Neuronal stem cell (in vitro differentiated cells): ENCODE data around the gene LRPAP1.

ENCODE experiments used
- DNase-seq: peaks from one replicate; pipeline ENCODE4 v3.0.0-alpha.2; 2013; ENCODE audit warnings: low spot score
- H2AFZ ChIP-seq: one replicate; pipeline ENCODE4 v1.6.1; 2013; ENCODE audit warnings: mild to moderate bottlenecking, low read length, inconsistent platforms
- H2AK5ac ChIP-seq: 2 replicates; pipeline ENCODE4 v1.6.1; 2013; ENCODE audit warnings: low read depth, mild to moderate bottlenecking, inconsistent platforms, low read length, moderate library complexity, mixed read lengths
- H2BK120ac ChIP-seq: 2 replicates; pipeline ENCODE4 v1.6.1; 2013; ENCODE audit warnings: low read depth, mild to moderate bottlenecking, inconsistent platforms, low read length, moderate library complexity, mixed read lengths
- H2BK12ac ChIP-seq: one replicate; pipeline ENCODE4 v1.6.1; 2013; ENCODE audit warnings: low read length, inconsistent platforms
- H2BK15ac ChIP-seq: 2 replicates; pipeline ENCODE4 v1.6.1; 2013; ENCODE audit warnings: mild to moderate bottlenecking, low read length, inconsistent platforms, mixed read lengths
- H2BK5ac ChIP-seq: one replicate; pipeline ENCODE4 v1.6.1; 2013; ENCODE audit warnings: inconsistent platforms, mild to moderate bottlenecking, low read length, moderate library complexity
- H3K14ac ChIP-seq: one replicate; pipeline ENCODE4 v1.6.1; 2013; ENCODE audit warnings: low read length, inconsistent platforms
- H3K18ac ChIP-seq: 2 replicates; pipeline ENCODE4 v1.6.1; 2013; ENCODE audit warnings: low read length, inconsistent platforms
- H3K23ac ChIP-seq: 2 replicates; pipeline ENCODE4 v1.6.1; 2013; ENCODE audit warnings: low read depth, mild to moderate bottlenecking, mixed read lengths, low read length, inconsistent platforms; ENCODE audit not compliant: poor library complexity
- H3K27ac ChIP-seq: replicated peaks from 3 replicates; pipeline ENCODE4 v1.5.1; 2013; ENCODE audit warnings: low read length, inconsistent platforms
- H3K27me3 ChIP-seq, 3 experiments: 2 replicates each; pipeline ENCODE4 v1.6.1; 2013; ENCODE audit warnings: low read length in 3 of 3, mild to moderate bottlenecking in 2 of 3, inconsistent platforms in 1 of 3, low read depth in 1 of 3, mixed read lengths in 1 of 3, moderate library complexity in 1 of 3; ENCODE audit not compliant: control insufficient read depth in 3 of 3, insufficient read depth in 3 of 3
- H3K36me3 ChIP-seq, 2 donors: replicated peaks in 1 of 2; 2 replicates each; pipeline ENCODE4 v1.6.1; 2013; ENCODE audit warnings: low read length in 2 of 2; ENCODE audit not compliant: control insufficient read depth in 2 of 2, insufficient read depth in 2 of 2
- H3K4ac ChIP-seq: 2 replicates; pipeline ENCODE4 v1.6.1; 2013; ENCODE audit warnings: inconsistent platforms, mild to moderate bottlenecking, low read length, moderate library complexity
- H3K4me1 ChIP-seq, 2 donors: 1 replicate in 1 of 2; 2 replicates in 1 of 2; pipeline ENCODE4 v1.6.1; 2013; ENCODE audit warnings: low read length in 2 of 2, low read depth in 1 of 2; ENCODE audit not compliant: control insufficient read depth in 2 of 2, insufficient read depth in 1 of 2
- H3K4me2 ChIP-seq: one replicate; pipeline ENCODE4 v1.6.1; 2013; ENCODE audit warnings: mild to moderate bottlenecking, low read length, inconsistent platforms; ENCODE audit not compliant: insufficient read depth, poor library complexity, severe bottlenecking
- H3K4me3 ChIP-seq, 2 donors: 2 replicates each; pipeline ENCODE4 v1.5.1; 2013; ENCODE audit warnings: low read length in 2 of 2, mild to moderate bottlenecking in 2 of 2, inconsistent platforms in 1 of 2, moderate library complexity in 1 of 2
- H3K79me1 ChIP-seq: one replicate; pipeline ENCODE4 v1.6.1; 2013; ENCODE audit warnings: low read depth, mild to moderate bottlenecking, inconsistent platforms, low read length, moderate library complexity
- H3K9ac ChIP-seq: one replicate; pipeline ENCODE4 v1.6.1; 2013; ENCODE audit warnings: mild to moderate bottlenecking, low read depth, low read length, inconsistent platforms; ENCODE audit not compliant: poor library complexity
- H3K9me3 ChIP-seq, 2 donors: replicated peaks in 1 of 2; 2 replicates each; pipeline versions ENCODE3 to v1.6.1; 2013; ENCODE audit warnings: low read length in 2 of 2, mild to moderate bottlenecking in 2 of 2, inconsistent platforms in 1 of 2, low read depth in 1 of 2, mixed read lengths in 1 of 2, moderate library complexity in 1 of 2; ENCODE audit not compliant: control insufficient read depth in 2 of 2, insufficient read depth in 1 of 2
- H4K8ac ChIP-seq: one replicate; pipeline ENCODE4 v1.6.1; 2013; ENCODE audit warnings: low read depth, mild to moderate bottlenecking, inconsistent platforms, low read length, moderate library complexity
- H4K91ac ChIP-seq: one replicate; pipeline ENCODE4 v1.6.1; 2013; ENCODE audit warnings: low read length, low read depth, mild to moderate bottlenecking, inconsistent platforms; ENCODE audit not compliant: poor library complexity
- WGBS, 2 donors: extraction: QIAGEN DNeasy Blood & Tissue Kit; methylation state at CpG; one replicate each; pipeline ENCODE4 v1.1.7; 2013; ENCODE audit warnings: missing lambda C conversion rate in 2 of 2, mixed read lengths in 1 of 2; ENCODE audit not compliant: insufficient read length in 2 of 2, insufficient replicate concordance in 1 of 2; ENCODE audit errors: extremely low coverage in 2 of 2; 5-methylcytosine and 5-hydroxymethylcytosine counted together

LRPAP1 gene

DNA sequence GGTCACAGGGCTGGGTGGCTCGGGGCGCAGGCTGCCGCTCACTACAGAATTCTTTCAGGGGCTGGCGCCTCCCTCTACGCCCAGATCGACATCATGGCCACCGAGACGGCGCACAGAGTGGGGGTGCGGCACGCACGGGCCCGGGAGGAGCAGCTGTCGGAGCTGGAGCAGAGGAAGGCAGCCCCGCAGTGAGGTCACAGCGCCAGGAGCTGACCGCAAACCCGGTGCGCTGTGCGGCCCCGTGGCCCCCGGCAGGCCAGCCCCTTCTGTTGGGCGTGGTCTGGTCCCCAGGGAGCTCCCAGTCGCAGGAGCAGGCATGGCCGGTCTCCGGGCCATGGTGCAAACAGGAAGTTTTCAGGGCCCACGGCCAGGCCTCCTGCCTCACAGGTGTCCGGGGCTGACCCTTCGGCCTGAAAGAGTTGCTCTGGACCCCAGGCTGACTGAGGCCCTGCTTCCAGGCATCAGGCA lies 31.6 kb downstream of the LRPAP1 start:
- H3K9ac ChIP-seq = peak overlapping the region; percentile 77
- H4K91ac ChIP-seq = no peak overlapping the region
- no CpG with 5 or more reads among the region's 29 CpGs for WGBS, 2 donors
- no peak overlapping the region for H2AFZ ChIP-seq
- H3K4me3 ChIP-seq = no peak overlapping the region
- no peak overlapping the region for H2BK5ac ChIP-seq
- peaks cover 20% of the 10 kb centered on the region for H3K79me1 ChIP-seq
- no peak overlapping the region for H4K8ac ChIP-seq
- H3K4me2 ChIP-seq = no peak overlapping the region
- no peak overlapping the region for H3K23ac ChIP-seq
- no peak overlapping the region for H2BK15ac ChIP-seq
- no peaks in the 10 kb centered on the region for H3K27me3 ChIP-seq
- H3K14ac ChIP-seq = peak overlapping the region; percentile 31
- H3K18ac ChIP-seq = no peak overlapping the region
- no peaks in the 10 kb centered on the region for H3K4me1 ChIP-seq
- H3K9me3 ChIP-seq = no peaks in the 10 kb centered on the region
- no peak overlapping the region for H2BK12ac ChIP-seq
- H3K4ac ChIP-seq = no peak overlapping the region
- H2AK5ac ChIP-seq = no peak overlapping the region
- no peak overlapping the region for H2BK120ac ChIP-seq
- no peak overlapping the region for H3K27ac ChIP-seq
- H3K36me3 ChIP-seq = peaks cover 16 to 35% of the 10 kb centered on the region in 2 donors
- DNase-seq = no peak

- H4K8ac ChIP-seq = no peak overlapping the region
- H3K14ac ChIP-seq = peak overlapping the region; percentile 56
- H2AFZ ChIP-seq = no peak overlapping the region
- H3K36me3 ChIP-seq = peaks cover 11 to 30% of the 10 kb centered on the region in 2 donors
- peak overlapping the region; percentile 64 for H3K18ac ChIP-seq
- H3K27me3 ChIP-seq = no peaks in the 10 kb centered on the region
- H3K4ac ChIP-seq = no peak overlapping the region
- no peak overlapping the region for H2BK12ac ChIP-seq
- H3K79me1 ChIP-seq = peaks cover 17% of the 10 kb centered on the region
- no peaks in the 10 kb centered on the region for H3K9me3 ChIP-seq
- H3K4me1 ChIP-seq = peaks cover 0 to 2% of the 10 kb centered on the region in 2 donors
- H3K9ac ChIP-seq = no peak overlapping the region
- no CpG with 5 or more reads among the region's 17 CpGs for WGBS, 2 donors
- H2BK5ac ChIP-seq = no peak overlapping the region
- H2BK120ac ChIP-seq = no peak overlapping the region
- H3K27ac ChIP-seq = no peak overlapping the region
- H2AK5ac ChIP-seq = no peak overlapping the region
- no peak for DNase-seq
- H4K91ac ChIP-seq = no peak overlapping the region
- H2BK15ac ChIP-seq = no peak overlapping the region
- no peak overlapping the region for H3K4me3 ChIP-seq
- H3K23ac ChIP-seq = no peak overlapping the region
- H3K4me2 ChIP-seq = no peak overlapping the region
Measured at GRCh38 chr4:3500111-3500510, 32.1 kb downstream of the LRPAP1 start.

- H4K91ac ChIP-seq = no peak overlapping the region
Measured at GRCh38 chr4:3499710-3500109, 32.5 kb downstream of the LRPAP1 start.

DNA sequence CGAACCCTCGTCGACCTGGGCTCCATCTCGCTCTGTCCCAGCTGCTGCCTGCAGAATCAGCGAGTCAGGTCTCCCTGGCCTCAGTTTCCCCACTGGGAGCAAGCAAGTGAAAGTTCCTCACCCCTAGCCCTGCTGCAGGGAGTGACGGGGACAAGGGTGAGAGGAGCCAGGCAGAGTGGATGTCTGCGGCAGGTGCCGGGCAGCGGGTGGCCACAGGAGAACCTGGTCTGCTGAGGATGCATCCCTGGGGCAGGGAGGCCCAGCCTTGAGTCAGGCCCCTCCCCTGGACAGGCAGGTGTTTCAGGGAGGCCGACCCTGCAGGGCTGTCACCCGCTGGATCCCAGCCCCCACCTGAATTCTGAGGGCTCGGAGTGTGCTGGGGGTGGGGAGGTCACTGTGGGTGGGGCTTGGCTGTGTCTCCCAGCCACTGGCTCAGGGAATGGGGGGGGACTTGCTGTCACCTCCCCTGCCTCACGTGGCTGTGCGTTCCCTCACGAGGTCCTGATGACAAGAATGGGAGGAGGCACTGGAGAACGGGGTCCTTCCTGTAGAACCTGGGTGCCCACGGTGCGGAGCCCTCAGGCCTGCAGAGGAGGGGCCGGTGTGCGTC lies 33.2 kb downstream of the LRPAP1 start:
- Histone ChIP-seq H2BK15ac (no peak overlapping the region), H2BK120ac (no peak overlapping the region), H2AFZ (no peak overlapping the region), H3K27me3 (no peaks in the 10 kb centered on the region), H3K14ac (peak overlapping the region; percentile 63), H3K27ac (no peak overlapping the region), H4K91ac (no peak overlapping the region), H3K79me1 (peaks cover 14% of the 10 kb centered on the region), H3K18ac (no peak overlapping the region), H3K9ac (no peak overlapping the region), H2BK5ac (no peak overlapping the region), H3K4me1 (peaks cover 9 to 11% of the 10 kb centered on the region in 2 donors), H2BK12ac (no peak overlapping the region), H3K4ac (no peak overlapping the region), H3K23ac (peak overlapping the region; percentile 80), H3K36me3 (peaks cover 11 to 25% of the 10 kb centered on the region in 2 donors), H3K4me3 (no peak overlapping the region), H3K4me2 (no peak overlapping the region), H4K8ac (no peak overlapping the region), H3K9me3 (no peaks in the 10 kb centered on the region), H2AK5ac (peak overlapping the region; percentile 37)
- no CpG with 5 or more reads among the region's 20 CpGs for WGBS, 2 donors
- no peak for DNase-seq

More at GRCh38 chr4:3499710-3500109, 32.5 kb downstream of the LRPAP1 start:
- H2BK15ac ChIP-seq = no peak overlapping the region
- H3K27ac ChIP-seq = no peak overlapping the region
- no peak overlapping the region for H4K8ac ChIP-seq
- peaks cover 14% of the 10 kb centered on the region for H3K79me1 ChIP-seq
- no peak overlapping the region for H3K4ac ChIP-seq
- no peak overlapping the region for H3K9ac ChIP-seq
- H3K27me3 ChIP-seq = no peaks in the 10 kb centered on the region
- whole genome bisulfite sequencing, 2 donors = no CpG with 5 or more reads among the region's 12 CpGs
- no peak overlapping the region for H2BK12ac ChIP-seq
- H3K23ac ChIP-seq = peak overlapping the region; percentile 55
- H3K14ac ChIP-seq = peak overlapping the region; percentile 6
- H3K9me3 ChIP-seq = no peaks in the 10 kb centered on the region
- H2AK5ac ChIP-seq = peak overlapping the region; percentile 56
- H3K4me3 ChIP-seq = no peak overlapping the region
- peaks cover 2 to 4% of the 10 kb centered on the region in 2 donors for H3K4me1 ChIP-seq
- no peak overlapping the region for H2BK5ac ChIP-seq
- H3K4me2 ChIP-seq = no peak overlapping the region
- no peak for DNase-seq
- no peak overlapping the region for H2AFZ ChIP-seq
- H3K36me3 ChIP-seq = peaks cover 11 to 26% of the 10 kb centered on the region in 2 donors
- no peak overlapping the region for H2BK120ac ChIP-seq
- H3K18ac ChIP-seq = no peak overlapping the region
